ENCODE measurements around the gene TSPAN8. TPM values are rescaled to one million over a fixed set of nuclear protein-coding genes. Genes with fewer than 3 reads are reported as not detected.

Gene TSPAN8
- total and polyA plus RNA-seq, 7 donors, result 1.3 to 1,609 (median 5.0) TPM

DNA sequence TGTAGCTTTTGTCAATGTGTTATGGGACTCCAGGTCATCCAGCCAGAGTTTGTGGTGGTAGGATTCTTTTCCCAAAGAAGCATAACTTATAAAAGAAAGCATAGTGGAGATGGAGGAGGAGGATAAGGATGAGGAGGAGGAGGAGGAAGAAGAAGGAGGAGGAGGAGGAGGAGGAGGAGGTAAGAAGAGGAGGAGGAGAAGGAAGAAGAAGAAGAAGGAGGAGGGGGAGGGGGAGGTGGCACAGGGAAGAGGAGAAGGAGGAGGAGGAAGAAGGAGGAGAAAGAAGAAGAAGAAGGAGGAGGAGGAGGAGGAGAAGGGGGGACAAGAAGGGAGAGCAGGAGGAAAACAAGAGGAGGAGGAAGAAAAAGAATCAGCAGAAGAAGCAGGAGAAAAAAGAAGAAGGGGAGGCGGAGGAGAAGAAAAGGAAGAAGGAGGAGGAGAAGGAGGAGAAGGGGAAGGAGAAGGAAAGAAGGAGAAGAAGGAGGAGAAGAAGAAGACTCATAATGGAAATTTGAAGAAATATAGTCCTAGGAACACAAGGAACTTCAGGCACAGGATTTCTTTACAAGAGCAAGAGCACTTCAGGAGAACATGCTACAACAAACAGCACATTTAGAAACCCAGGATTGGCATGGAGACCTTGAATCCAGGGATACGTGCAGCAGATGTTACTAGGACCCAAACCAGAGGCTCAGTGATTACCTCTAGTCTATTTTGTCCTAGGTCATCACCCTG lies 22.6 kb downstream of the TSPAN8 start:
- Histone ChIP-seq H3K36me3 (no peaks in the 10 kb centered on the region), H3K4me1 (no peaks in the 10 kb centered on the region), H3K4me3 (no peak overlapping the region), H3K27ac (no peak overlapping the region), H3K27me3 (no peaks in the 10 kb centered on the region), H3K9me3 (no peaks in the 10 kb centered on the region)
- DNase-seq, result no peak
- 84 to 87% methylated on average over 2 of the region's 2 CpGs for WGBS, 2 donors
- TF ChIP-seq, protein P1, sequence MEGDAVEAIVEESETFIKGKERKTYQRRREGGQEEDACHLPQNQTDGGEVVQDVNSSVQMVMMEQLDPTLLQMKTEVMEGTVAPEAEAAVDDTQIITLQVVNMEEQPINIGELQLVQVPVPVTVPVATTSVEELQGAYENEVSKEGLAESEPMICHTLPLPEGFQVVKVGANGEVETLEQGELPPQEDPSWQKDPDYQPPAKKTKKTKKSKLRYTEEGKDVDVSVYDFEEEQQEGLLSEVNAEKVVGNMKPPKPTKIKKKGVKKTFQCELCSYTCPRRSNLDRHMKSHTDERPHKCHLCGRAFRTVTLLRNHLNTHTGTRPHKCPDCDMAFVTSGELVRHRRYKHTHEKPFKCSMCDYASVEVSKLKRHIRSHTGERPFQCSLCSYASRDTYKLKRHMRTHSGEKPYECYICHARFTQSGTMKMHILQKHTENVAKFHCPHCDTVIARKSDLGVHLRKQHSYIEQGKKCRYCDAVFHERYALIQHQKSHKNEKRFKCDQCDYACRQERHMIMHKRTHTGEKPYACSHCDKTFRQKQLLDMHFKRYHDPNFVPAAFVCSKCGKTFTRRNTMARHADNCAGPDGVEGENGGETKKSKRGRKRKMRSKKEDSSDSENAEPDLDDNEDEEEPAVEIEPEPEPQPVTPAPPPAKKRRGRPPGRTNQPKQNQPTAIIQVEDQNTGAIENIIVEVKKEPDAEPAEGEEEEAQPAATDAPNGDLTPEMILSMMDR (IDR thresholded peaks at IDR 0.05), result no peak
- TF ChIP-seq POLR2A (IDR thresholded peaks at IDR 0.05), result no peak
- TF ChIP-seq EP300 (IDR thresholded peaks at IDR 0.05), result no peak
- intact Hi-C loops (cut with DNase I), result no loop called here

DNA sequence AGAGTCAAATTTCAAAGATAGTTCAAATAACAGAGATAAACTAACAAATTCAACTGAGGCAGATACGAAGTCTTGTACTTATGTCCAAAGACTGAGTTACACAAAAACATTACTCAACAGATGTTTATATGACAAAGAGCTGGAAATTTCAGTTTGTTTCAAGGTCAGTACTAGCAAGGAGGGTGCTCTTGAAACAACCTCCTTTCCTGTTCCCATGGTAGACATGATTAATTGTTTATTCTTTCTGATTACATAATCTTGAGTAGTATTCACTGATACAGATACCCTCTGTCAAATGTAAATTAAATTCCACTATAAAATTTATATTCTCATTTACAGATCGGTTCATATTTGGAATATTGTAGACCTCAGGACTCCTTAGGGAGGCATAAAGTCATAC lies 23.4 kb downstream of the TSPAN8 start:
- 34 to 58% methylated on average over 2 of the region's 2 CpGs for WGBS, 2 donors
- H3K27ac ChIP-seq, result no peak overlapping the region
- H3K36me3 ChIP-seq, result no peaks in the 10 kb centered on the region
- H3K4me3 ChIP-seq, result no peak overlapping the region
- intact Hi-C loops (cut with DNase I), result no loop called here
- H3K9me3 ChIP-seq, result no peaks in the 10 kb centered on the region
- TF ChIP-seq EP300 (IDR thresholded peaks at IDR 0.05) (no peak), POLR2AphosphoS5 (IDR thresholded peaks at IDR 0.05) (no peak)
- no peaks in the 10 kb centered on the region for H3K4me1 ChIP-seq
- H3K27me3 ChIP-seq, result no peaks in the 10 kb centered on the region
- no peak for DNase-seq

GRCh38 chr12:71130521-71131069 lies 27.2 kb downstream of the TSPAN8 start:
- Histone ChIP-seq H3K9me3 (no peaks in the 10 kb centered on the region), H3K4me1 (no peaks in the 10 kb centered on the region), H3K4me3 (no peak overlapping the region), H3K36me3 (no peaks in the 10 kb centered on the region), H3K27me3 (no peaks in the 10 kb centered on the region), H3K27ac (no peak overlapping the region)
- intact Hi-C loops (cut with DNase I), result no loop called here
- TF ChIP-seq, protein P1 (IDR thresholded peaks at IDR 0.05), result no peak
- TF ChIP-seq POLR2A (IDR thresholded peaks at IDR 0.05), result no peak
- no peak for DNase-seq
- 5 to 12% methylated on average over 1 of the region's 1 CpG for WGBS, 2 donors

DNA sequence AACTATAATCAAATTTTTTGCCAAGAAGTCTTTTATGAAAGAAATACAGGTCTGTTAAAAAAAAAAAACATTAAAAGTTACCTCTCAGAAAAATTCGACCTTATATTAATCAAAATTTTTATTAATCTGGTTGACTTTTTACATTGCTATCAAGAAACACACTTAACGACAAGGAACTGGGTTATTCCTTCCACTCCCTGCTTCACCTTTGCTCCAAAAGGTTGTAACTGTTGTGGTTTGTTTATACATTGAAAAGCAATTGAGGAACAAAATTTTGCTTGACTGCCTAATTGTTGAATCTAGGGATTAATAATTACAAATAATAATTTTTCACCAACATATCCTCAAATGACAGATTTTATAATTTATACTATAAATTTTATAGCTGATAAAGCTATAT lies 28.4 kb downstream of the TSPAN8 start:
- Histone ChIP-seq H3K27me3 (no peaks in the 10 kb centered on the region), H3K36me3 (no peaks in the 10 kb centered on the region), H3K27ac (no peak overlapping the region), H3K4me3 (no peak overlapping the region), H3K9me3 (no peaks in the 10 kb centered on the region), H3K4me1 (no peaks in the 10 kb centered on the region)
- no peak for DNase-seq
- intact Hi-C loops (cut with DNase I), result no loop called here
- WGBS, 2 donors, result 21 to 54% methylated on average over 2 of the region's 2 CpGs
- TF ChIP-seq, protein P1 (IDR thresholded peaks at IDR 0.05), result no peak
- TF ChIP-seq POLR2AphosphoS5 (IDR thresholded peaks at IDR 0.05), result no peak
- TF ChIP-seq POLR2A (IDR thresholded peaks at IDR 0.05), result no peak
- TF ChIP-seq EP300 (IDR thresholded peaks at IDR 0.05), result no peak

DNA sequence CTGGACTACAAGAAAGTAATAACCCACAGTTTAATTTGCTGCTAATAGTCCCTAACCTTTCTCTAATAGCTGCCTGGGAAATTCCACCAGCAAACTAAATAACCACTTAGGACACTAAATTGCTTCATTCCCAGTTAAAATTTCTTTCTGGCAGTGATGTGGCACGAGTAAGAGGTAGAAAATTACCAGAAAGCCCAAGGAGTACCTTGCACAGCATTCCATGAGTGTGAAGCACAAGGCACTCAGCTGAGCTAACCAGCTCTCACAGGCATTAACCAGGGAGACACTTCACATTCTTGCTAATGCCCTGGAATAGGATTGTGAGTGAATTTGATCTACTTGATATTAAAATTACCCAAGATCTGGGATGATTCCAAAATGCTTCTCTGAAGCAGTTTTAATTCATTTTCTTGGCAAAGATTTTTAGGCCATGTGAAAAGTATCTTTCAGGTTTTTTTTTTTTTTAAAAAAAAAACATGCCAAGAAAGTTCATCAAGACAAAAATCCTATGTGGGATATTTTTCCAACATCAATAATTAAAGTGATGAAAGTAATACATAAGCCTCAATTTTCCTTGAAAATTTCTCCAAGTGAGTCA lies 29.5 kb downstream of the TSPAN8 start:
- Histone ChIP-seq H3K27me3 (no peaks in the 10 kb centered on the region), H3K4me3 (no peak overlapping the region), H3K9me3 (no peaks in the 10 kb centered on the region), H3K36me3 (no peaks in the 10 kb centered on the region), H3K27ac (no peak overlapping the region), H3K4me1 (no peaks in the 10 kb centered on the region)
- intact Hi-C loops (cut with DNase I), result no loop called here
- no peak for DNase-seq
- WGBS, 2 donors, result 56 to 78% methylated on average over 1 of the region's 1 CpG
- no peak for TF ChIP-seq POLR2AphosphoS5 (IDR thresholded peaks at IDR 0.05)
- no peak for TF ChIP-seq POLR2A (IDR thresholded peaks at IDR 0.05)

All from sigmoid colon (tissue), 7 donors.